Mucosa of descending colon (tissue), 3 donors: ENCODE measurements around the gene CNTLN. TPM values are rescaled to one million over a fixed set of nuclear protein-coding genes. Genes with fewer than 3 reads are reported as not detected.
"Not testable (repeated sequence)": the region's sequence is repeated elsewhere in the genome, so short reads cannot be mapped to it uniquely, and the experiment has no call there.

Experiments used
- ATAC-seq: fragments of 200-7000 bp; cut with Tn5 transposase; one replicate; pipeline ENCODE4 v1.9.1; 2020; ENCODE audit warnings: mild to moderate bottlenecking, moderate library complexity
- DNase-seq, 3 donors: peaks; one replicate each; pipeline ENCODE4 v3.0.0-alpha.2; 2020
- H3K36me3 ChIP-seq: fragments of 200-600 bp; one replicate; pipeline ENCODE4 v1.8.0; 2021; ENCODE audit warnings: low read depth, mild to moderate bottlenecking
- H3K4me1 ChIP-seq: fragments of 200-600 bp; one replicate; pipeline ENCODE4 v1.8.0; 2021; ENCODE audit warnings: low read depth, mild to moderate bottlenecking
- H3K4me3 ChIP-seq: fragments of 200-600 bp; one replicate; pipeline ENCODE4 v1.8.0; 2021; ENCODE audit warnings: mild to moderate bottlenecking
- H3K9me3 ChIP-seq: fragments of 200-600 bp; one replicate; pipeline ENCODE4 v1.8.0; 2021; ENCODE audit warnings: mild to moderate bottlenecking
- CTCF ChIP-seq: fragments of 200-600 bp; IDR thresholded peaks from one replicate; pipeline ENCODE4 v1.8.0; 2022; ENCODE audit warnings: antibody characterized with exemption, mild to moderate bottlenecking
- intact Hi-C, 2 donors: fragments of 100-400 bp; cut with DNase I in 1 of 2; cut with micrococcal nuclease in 1 of 2; formaldehyde crosslinking; loops; one replicate each; pipeline versions ENCODE4 v1.11.0 to v1.11.1; 2022; cut with DNase I, micrococcal nuclease
- total RNA-seq, 3 donors: library from RNA; stranded (reverse); fragmentation: NEBNext Ultra II Directional in 2 of 3; extraction: Animal tissue kit (Norgen Biotek cat#: 25700) in 2 of 3; gene quantifications; one replicate each; pipeline versions ENCODE4 v1.2.1 to v1.2.4, GENCODE V29; 2021 to 2023
- donor health status: DM: no; HTN: no; CAD: no; lungs with moderate emphysema.
- donor health status: DM: no; HTN: no; CAD: no.
- donor health status: DM: no; HTN: yes; CAD: no.

CNTLN gene
- total RNA-seq, 3 donors from 2014 or later: 1.5 to 9.8 (median 4.1) TPM

- Histone ChIP-seq H3K4me1 (no peaks in the 10 kb centered on the region), H3K4me3 (no peak overlapping the region), H3K9me3 (no peaks in the 10 kb centered on the region), H3K36me3 (no peaks in the 10 kb centered on the region)
- intact Hi-C loops: no loop called here
- TF ChIP-seq CTCF: no peak
- DNase-seq (no peak), ATAC-seq (no peak)
Measured at GRCh38 chr9:17380126-17380861, 245.5 kb downstream of the CNTLN start.

- DNase-seq (no peak), ATAC-seq (no peak)
- Histone ChIP-seq H3K4me1 (no peaks in the 10 kb centered on the region), H3K9me3 (no peaks in the 10 kb centered on the region), H3K36me3 (no peaks in the 10 kb centered on the region), H3K4me3 (no peak overlapping the region)
- intact Hi-C loops: no loop called here
- no peak for TF ChIP-seq CTCF
Measured at GRCh38 chr9:17387565-17387964, 252.7 kb downstream of the CNTLN start.

- no peaks in the 10 kb centered on the region for H3K9me3 ChIP-seq
- no peaks in the 10 kb centered on the region for H3K36me3 ChIP-seq
- no peak for DNase-seq
- ATAC-seq: no peak
- H3K4me1 ChIP-seq: no peaks in the 10 kb centered on the region
- H3K4me3 ChIP-seq: no peak overlapping the region
- intact Hi-C loops: no loop called here
- no peak for TF ChIP-seq CTCF
Measured at GRCh38 chr9:17389026-17389425, 254.2 kb downstream of the CNTLN start.

GRCh38 chr9:17394881-17395510 is 260.2 kb downstream of the CNTLN start:
- intact Hi-C loops: no loop called here
- H3K4me3 ChIP-seq: no peak overlapping the region
- ATAC-seq: no peak
- no peaks in the 10 kb centered on the region for H3K4me1 ChIP-seq
- DNase-seq: no peak
- H3K9me3 ChIP-seq: no peaks in the 10 kb centered on the region
- TF ChIP-seq CTCF: no peak
- no peaks in the 10 kb centered on the region for H3K36me3 ChIP-seq

GRCh38 chr9:17397166-17397728 is 262.4 kb downstream of the CNTLN start:
- ATAC-seq, H3K9me3 ChIP-seq, H3K4me1 ChIP-seq, intact Hi-C loops, DNase-seq, H3K4me3 ChIP-seq, H3K36me3 ChIP-seq: not testable (repeated sequence)

- no peaks in the 10 kb centered on the region for H3K36me3 ChIP-seq
- TF ChIP-seq CTCF: no peak
- no peak for ATAC-seq
- intact Hi-C loops: no loop called here
- no peaks in the 10 kb centered on the region for H3K4me1 ChIP-seq
- H3K4me3 ChIP-seq: no peak overlapping the region
- no peak for DNase-seq
- no peaks in the 10 kb centered on the region for H3K9me3 ChIP-seq
Measured at GRCh38 chr9:17398350-17398749, 263.5 kb downstream of the CNTLN start.
